GM12878 (cell line): ENCODE measurements around the gene HDHD3. TPM values are rescaled to one million over a fixed set of nuclear protein-coding genes. Genes with fewer than 3 reads are reported as not detected.

Experiments
- BRCA1 ChIP-seq: IDR thresholded peaks from 2 replicates; pipeline ENCODE4 v1.6.1; 2011; ENCODE audit warnings: low read depth, low read length, improper control_type of control experiment
- MYC ChIP-seq: IDR thresholded peaks from 2 replicates; pipeline ENCODE4 v1.6.1; 2011; ENCODE audit warnings: mild to moderate bottlenecking, low read length, moderate library complexity, inconsistent platforms; ENCODE audit not compliant: insufficient read depth, insufficient replicate concordance, insufficient read length, severe bottlenecking
- SKIL ChIP-seq: fragments of 450-650 bp; IDR thresholded peaks from 2 replicates; pipeline ENCODE4 v1.6.1; 2017; ENCODE audit warnings: mild to moderate bottlenecking, low read depth, inconsistent platforms; ENCODE audit not compliant: poor library complexity, severe bottlenecking
- ZNF274 ChIP-seq: IDR thresholded peaks from one replicate; pipeline ENCODE4 v1.8.0; 2011; ENCODE audit not compliant: insufficient read length, insufficient read depth
- polyA plus RNA-seq, 11 experiments: library from polyadenylated mRNA; depleted of rRNA in 4 of 11; unstranded in 6 of 11; stranded (reverse) in 5 of 11; fragments of >200 nt; fragmentation: Nextera tagmentation in 4 of 11; fragmentation: Illumina TruSeq in 1 of 11; extraction: Ambion mirVana in 4 of 11; extraction: Trizol in 1 of 11; gene quantifications; 1 replicate in 1 of 11; 2 replicates in 10 of 11; pipeline versions ENCODE4 v1.2.1 to v1.2.3, GENCODE V29; 2011 to 2016; ENCODE audit warnings: inconsistent platforms in 2 of 11, missing spikeins in 2 of 11, low read depth in 1 of 11
- total RNA-seq, 4 experiments: library from RNA; depleted of rRNA in 3 of 4; stranded (reverse); fragments of >200 nt in 3 of 4; fragmentation: Illumina TruSeq in 1 of 4; extraction: Trizol in 1 of 4; gene quantifications; 2 replicates each; pipeline versions ENCODE4 v1.2.1 to v1.2.3, GENCODE V29; 2013 to 2021
- TF ChIP-seq, protein P1 (sequence below): fragments of 450-650 bp; IDR thresholded peaks from 2 replicates; pipeline ENCODE4 v1.6.1; 2017; ENCODE audit warnings: mild to moderate bottlenecking, moderate library complexity

The HDHD3 gene
- total and polyA plus RNA-seq, 10 of the 15 experiments (the other 5 are each of a cell fraction or from before 2014, with no cell fraction given): 1.3 to 29.4 (median 17.9) TPM

- TF ChIP-seq, protein P1, sequence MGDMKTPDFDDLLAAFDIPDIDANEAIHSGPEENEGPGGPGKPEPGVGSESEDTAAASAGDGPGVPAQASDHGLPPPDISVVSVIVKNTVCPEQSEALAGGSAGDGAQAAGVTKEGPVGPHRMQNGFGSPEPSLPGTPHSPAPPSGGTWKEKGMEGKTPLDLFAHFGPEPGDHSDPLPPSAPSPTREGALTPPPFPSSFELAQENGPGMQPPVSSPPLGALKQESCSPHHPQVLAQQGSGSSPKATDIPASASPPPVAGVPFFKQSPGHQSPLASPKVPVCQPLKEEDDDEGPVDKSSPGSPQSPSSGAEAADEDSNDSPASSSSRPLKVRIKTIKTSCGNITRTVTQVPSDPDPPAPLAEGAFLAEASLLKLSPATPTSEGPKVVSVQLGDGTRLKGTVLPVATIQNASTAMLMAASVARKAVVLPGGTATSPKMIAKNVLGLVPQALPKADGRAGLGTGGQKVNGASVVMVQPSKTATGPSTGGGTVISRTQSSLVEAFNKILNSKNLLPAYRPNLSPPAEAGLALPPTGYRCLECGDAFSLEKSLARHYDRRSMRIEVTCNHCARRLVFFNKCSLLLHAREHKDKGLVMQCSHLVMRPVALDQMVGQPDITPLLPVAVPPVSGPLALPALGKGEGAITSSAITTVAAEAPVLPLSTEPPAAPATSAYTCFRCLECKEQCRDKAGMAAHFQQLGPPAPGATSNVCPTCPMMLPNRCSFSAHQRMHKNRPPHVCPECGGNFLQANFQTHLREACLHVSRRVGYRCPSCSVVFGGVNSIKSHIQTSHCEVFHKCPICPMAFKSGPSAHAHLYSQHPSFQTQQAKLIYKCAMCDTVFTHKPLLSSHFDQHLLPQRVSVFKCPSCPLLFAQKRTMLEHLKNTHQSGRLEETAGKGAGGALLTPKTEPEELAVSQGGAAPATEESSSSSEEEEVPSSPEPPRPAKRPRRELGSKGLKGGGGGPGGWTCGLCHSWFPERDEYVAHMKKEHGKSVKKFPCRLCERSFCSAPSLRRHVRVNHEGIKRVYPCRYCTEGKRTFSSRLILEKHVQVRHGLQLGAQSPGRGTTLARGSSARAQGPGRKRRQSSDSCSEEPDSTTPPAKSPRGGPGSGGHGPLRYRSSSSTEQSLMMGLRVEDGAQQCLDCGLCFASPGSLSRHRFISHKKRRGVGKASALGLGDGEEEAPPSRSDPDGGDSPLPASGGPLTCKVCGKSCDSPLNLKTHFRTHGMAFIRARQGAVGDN: no peak
- TF ChIP-seq BRCA1 (no peak), ZNF274 (no peak), MYC (no peak), SKIL (no peak)
These were observed 22.9 kb upstream of the HDHD3 start (continued) for GRCh38 chr9:113399646-113400200.
